Fibroblast of skin of back (primary cell): ENCODE measurements around the gene ZP1.

ENCODE experiments used
- DNase-seq: peaks from one replicate; pipeline ENCODE4 v3.0.0-alpha.2; 2013

ZP1 gene

DNA sequence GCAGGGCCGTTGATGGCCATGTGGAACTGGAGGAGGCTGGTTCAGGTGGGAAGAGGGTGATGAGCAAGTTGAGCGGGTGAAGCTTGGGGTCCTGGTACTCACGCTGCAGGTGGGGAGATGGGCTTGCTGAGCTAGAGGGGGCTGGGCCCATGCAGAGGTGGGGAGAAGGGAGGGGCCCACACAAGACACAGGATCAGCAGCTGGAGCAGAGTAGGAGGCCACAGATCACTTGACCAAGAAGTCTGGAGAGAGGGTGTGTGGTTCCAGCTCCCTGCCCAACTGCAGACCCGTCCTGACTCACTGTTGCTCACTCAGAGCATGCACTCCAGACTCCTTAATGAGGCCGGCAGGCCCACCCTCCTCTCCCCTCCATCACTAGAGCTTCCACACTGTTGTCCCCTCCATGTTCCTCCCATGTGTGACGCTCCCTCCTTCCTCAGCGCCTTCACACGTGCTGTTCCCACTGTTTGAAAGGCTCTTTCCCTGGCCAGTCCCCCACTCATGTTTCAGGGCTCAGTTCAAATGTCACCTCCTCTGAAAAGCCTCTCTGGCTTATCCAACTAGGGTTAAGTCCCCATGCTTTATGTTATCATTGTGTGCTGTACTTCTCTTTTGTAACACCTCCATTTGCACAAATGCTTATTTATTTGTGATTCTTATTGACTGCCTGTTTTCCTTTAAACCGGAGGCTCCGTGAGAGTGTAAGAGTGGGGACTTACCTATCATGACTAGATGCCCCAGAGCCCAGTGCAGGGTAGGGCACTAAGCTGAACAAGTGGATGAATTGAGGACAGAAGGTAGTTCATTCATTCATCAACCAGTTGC lies 23.1 kb upstream of the ZP1 start:
- no peak for DNase-seq

DNA sequence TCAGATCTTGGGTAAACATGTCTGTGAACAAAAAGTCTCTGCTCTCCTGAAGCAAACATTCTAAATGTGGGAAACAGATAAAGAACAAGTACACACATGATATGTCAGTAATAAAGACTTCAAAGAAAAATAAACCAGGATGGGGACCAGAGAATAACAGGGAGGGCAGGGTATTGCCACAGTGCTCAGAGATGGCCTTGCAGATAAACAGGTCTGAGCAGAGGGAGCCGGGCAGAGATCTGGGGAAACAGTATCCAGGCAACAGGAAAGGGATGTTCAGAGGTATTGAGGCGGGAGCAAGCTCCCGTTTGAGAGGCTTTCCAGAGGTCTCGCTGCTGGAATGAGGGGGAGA lies 22.5 kb upstream of the ZP1 start:
- no peak for DNase-seq

DNA sequence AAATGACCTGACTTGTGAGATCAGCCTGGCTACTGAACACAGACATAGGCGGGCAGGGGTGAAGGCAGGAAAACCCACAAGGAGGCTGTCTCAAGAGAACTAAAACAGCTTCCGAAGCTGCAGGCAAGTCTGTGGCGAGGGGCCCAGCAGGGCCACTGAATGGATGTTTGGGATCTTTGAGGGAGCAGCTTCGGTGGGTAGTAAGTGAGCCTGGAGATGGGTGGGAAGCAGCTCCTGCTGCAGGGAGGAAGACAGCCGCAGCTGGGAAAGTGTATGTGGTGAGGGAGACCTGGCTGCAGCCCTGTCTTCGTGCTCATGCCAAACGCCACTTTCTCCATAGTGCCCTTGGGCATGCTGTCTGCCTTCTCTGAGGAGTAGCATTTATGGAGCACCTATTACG lies 22.0 kb upstream of the ZP1 start:
- DNase-seq: no peak

DNA sequence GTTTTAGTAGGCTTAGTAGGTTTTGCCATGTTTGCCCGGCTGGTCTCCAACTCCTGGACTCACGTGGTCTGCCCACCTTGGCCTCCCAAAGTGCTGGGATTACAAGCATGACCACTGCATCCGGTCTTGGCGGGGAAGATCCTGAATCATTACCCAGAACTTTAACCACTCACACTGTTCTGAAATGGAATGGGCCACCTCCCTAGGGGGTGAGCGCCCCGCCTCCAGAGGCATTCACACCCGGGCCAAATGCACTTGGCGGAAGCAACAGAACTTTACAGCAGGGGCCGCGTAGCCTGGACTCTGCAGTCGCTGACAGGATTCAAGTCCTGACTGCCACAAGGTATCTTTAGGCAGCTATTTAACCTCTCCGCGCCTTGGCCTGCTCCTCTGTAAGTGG lies 20.1 kb upstream of the ZP1 start:
- no peak for DNase-seq

DNA sequence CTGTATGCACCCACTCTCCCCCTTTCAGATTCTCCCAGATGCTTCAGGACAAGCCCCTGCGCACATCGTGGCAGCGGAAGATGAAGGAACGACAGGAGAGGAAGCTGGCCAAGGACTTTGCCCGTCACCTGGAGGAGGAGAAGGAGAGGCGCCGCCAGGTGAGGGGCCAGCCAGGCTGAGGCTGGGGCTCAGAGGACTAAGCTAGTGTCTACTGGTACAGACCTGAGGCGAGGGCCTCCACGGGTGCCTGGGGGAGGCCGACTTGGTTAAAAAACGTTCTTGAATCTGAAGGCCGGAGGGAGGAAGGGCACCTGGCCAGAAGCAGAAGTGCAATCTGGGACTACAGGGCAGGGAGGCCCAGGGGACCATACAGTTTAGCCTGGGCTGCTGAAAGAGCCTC lies 19.4 kb upstream of the ZP1 start:
- no peak for DNase-seq

DNA sequence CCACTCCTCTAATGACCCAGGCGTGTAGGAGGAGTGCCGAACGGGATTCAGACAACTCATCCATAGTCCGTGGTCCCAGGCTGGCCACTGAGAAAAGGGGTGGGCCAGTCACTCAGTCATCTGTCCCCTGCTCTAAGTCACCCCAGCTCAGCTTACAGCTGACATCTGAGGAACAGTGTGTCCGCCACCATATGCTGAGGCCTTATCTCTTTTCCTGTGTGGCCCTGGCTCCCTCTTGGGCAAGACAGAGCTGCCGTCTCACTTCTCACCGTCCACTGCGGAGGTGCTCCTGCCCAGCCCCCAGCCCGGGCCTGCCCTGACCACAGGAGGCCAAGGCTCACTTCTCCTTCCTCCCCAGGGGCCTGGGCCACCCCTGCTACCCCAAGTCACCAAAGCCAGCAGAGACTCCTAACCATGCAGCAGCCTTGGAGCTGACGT lies 18.6 kb upstream of the ZP1 start:
- DNase-seq: no peak

DNA sequence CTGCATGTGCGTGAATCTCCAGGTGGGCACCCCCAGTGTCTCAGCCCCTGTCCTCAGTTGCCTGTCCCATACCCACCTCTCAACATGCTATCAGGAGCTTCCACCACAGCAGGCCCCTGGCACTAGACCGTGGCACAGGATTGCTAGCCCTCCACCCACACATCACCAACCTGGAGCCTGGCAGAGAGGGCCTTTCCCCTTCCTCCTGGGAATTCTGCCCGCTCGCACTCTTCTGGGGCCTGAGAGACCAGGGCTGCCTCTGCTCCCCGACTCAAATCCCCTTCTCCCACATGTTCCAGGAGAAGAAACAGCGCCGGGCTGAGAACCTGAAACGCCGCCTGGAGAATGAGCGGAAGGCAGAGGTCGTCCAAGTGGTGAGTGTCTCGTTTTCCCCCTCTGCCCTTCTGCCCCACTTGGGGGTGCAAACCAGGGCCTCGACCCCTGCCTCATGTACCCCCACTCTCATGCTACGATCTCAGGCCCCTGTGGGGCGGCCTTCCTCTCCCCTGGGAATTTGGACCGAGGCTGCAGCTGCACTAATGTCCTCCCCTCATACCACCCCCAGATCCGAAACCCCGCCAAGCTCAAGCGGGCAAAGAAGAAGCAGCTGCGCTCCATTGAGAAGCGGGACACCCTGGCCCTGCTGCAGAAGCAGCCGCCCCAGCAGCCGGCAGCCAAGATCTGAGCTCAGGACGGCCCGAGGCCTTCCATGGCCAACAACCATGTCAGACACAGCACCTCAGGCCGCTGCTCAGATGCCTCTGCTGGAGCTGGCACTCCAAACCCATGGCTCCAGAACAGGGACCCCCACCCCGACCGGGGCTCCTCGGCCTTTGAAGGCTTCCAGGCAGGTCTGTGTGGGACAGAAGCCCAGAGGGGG lies 17.5 kb upstream of the ZP1 start:
- DNase-seq: no peak

DNA sequence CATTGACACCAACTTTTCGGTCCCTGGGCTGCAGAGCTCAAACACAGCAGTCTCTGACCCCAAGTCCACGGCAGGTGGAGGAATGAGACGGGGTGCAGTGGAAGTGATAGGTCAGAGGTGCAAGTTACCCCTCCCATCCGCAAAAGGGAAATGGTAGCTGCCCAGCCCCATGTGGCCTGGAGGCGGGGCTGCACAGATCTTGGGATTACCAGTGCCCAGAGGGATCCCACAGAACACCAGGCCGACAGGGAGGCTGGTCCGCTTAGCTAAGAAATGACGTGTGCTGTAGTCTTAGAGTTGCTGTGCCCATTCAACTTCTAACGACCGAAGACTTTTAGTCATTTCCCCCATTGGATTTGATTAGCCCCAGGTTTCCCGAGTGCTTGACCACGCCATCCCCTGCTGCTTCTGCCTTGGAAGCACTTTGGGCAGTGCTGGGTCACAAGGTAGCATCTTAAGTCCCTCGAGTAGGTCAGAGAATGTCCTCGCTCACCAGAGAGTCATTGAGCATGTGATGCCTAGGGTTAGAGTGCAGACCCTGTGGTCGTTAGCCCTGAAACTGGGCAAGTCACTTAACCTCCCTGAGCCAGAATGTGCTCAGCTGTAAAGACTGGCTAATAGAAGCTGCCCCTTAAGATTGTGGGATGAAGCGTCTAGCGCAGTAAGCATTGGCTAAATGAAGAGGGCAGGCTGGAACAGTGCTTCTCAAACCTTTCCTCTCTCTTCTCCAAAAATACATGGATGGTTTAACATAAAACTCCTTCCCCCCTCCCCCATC lies 15.8 kb upstream of the ZP1 start:
- DNase-seq: no peak

DNA sequence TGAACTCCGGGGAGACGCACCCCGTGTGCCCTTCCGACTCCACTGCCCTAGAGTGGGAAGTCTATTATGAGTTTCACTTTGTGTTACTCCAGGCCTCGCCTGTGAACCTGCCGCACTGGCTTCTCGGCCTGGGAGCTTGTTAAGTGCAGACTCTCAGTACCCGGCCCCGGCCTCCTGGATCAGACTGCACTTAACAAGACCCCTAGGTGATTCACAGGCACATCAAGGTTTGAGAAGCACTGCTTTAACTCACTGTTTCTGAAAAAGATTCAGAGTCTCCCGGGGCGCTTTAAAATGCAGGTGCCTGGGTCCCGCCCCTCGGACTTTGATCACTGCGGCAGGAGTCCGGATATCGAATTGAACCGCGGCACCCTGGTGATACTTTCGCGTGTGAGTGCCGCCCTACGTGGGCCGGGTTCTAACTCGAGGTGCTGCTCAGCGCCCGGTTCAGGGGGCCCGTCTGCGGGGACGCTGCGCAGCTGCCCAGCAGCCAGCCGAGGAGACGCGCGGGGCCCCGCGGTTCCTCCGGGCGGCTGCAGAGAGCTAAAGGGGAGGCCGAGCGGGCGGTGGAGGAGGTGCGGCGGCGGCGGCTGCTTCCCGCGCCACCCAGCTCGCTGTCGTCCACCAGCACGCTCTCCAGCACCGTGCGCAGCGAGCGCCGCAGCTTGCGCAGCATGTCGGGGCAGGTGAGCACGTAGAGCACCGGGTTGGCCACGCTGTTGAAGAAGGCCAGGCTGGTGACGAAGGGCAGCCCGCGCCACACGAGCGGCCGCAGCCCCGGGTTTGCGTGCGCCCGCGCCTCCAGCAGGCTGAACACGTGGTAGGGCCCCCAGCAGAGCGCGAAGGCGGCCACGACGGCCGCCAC lies 15.0 kb upstream of the ZP1 start:
- no peak for DNase-seq

DNA sequence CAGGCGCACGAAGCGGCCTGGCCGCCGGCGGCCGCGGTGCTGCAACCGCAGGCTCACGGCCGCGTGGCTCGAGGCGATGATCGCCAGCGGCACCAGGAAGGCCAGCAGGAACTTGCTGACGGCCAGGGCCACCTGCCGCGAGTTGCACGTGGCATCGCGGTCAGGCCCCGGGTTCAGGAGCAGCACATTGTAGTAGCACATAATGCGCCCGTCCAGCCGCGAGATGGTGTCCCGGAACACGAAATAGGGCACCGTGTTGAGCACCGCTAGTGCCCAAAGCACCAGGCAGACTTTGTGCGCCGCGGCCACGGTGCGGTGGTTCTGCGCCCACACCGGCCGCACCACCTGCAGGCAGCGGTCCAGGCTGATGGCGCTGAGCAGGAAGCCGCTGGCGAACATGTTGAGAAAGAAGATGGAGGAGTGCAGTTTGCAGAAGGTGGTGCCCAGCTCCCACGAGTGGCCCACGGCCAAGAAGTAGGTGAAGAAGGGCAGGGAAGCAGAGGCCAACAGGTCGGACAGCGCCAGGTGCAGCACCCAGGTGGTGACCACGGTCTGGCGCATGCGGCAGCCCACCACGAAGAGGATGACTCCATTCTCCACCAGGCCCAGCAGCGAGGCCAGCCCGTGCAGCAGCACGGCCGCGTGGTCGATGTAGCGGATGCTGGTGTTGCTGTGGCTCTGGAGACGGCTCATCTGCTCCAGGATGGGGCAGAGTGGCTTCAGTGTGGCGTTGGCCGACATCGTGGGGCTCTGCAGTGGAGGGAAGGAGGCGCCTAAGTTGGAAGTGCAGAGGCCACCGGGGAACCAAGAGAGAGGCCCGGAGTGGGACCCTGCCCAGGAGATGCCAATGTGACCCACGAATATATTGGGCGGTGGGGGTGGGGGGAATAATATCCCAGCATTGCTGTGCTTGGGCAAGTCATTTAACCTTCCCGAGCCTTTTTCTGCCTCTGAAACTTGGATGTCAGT lies 14.1 kb upstream of the ZP1 start:
- DNase-seq: no peak

DNA sequence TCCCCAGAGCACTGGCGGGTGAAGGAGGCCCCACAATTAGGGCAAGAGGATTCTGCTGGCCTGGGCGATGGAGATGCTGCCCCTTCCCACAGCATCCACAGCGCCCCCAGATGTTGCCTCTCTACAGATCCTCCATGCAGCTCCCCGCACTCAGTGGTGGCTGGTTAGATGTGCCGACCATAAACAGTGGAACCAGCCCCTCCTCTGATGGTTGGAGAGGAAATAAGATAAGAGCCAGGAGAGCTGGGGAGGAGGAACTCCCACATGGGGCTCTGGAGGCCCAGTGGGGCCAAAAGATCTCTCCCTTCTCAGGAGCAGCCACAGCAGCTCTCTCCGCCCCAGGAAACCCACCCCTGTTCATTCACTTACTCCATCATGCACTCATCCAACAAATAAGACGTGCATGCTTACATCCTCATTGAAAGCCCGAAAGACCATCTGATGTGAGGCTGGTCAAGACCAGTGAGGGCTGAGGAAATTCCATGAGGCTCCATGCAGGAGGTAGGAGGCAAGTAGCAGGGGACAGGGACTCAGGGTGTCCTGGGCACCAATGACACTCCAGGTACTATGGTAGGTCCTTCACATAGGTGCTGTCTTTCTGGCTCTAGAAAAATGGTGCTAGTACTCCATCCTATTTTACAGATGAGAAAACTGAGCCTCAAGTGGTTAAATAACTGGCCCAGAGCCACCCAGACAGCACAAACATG lies 13.0 kb upstream of the ZP1 start:
- DNase-seq: no peak

DNA sequence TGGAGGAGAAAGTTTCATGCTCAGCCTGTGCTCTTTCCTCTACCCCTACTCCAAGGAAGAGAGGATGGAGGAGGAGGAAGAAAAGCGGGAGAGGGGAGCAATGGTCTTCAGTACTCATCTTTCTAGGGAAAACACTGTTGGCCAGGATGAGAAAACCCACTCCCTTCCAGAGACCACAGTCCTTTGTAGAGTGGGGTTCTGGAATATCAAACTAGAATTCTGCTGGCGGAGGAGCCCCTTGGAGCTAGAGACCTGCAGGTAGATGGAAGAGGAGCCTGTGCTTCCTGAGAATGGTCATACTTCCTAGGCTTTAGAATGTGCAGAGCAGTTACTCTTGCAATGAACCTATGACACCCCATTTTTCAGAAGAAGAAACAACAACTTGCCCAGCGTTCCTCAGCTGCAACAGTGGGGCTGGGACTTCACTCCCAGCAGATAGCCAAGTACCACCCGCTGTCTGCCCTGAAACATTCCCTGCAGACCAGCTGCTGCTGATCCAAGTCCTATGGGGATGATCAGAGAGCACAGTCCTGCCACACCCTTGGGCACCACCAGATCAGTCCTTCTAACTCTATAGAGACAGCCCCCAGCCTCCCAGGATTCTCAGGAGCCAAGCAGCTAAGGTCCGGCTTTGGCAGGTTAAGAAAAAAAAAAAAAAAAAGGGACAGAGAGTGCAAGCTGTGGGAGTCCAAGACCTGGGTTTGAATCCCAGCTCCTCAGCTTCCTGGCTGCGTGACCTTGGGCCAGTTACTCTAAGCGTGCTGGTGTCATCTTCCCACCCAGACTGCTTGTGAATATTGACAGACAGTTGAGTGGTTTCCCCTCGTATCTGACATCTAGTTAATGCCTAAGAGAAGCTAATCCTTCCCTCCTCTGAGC lies 12.3 kb upstream of the ZP1 start:
- no peak for DNase-seq

DNA sequence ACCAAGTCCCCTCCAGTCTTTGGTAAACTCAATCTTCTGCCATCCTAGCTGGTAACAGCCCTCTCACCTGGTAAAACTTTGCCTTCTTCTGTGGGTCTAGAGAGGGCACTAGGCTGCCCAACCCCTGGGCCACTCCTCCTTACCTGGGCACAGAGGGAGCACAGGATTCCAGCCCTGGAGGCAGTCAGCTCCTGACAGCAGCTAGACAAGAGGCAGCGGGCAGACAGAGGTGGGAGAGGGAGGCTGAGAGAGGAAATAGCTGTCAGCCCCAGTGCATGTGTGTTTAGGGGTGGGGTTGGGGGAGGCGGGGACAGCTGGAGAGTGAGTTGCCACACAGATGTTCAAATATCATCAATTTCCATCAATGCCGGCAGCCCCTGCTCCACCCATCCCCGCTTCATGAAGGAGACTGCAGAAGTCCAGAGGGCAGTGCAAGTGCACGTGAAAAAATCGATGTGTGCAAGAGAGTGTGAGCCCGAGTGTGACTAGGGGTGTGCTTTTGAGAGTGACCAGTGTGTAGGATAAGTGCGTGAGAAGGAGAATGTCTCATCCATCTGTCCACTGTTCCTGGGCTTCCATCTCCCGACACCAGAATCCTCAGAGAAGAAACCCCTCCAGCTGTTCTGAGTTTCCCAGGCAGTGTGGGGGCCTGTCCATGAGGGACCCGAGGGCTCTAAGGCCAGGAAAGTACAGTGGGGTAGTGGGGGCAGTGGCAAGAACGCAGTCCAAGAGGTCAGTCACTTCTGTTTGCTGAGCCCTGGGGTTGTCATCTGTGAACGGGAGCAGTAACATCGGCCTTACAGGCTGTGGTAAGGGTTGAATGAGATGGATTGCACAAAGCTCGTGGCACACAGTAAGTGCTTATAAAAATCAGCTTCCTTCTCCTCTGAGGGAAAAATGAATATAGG lies 11.4 kb upstream of the ZP1 start, which contains the start of gene PTGDR2:
PTGDR2 (minus strand) TSS at position 225 of the 908 bp plus-strand sequence. CDS start 2,228 bp downstream, outside the sequence.
- no peak for DNase-seq

DNA sequence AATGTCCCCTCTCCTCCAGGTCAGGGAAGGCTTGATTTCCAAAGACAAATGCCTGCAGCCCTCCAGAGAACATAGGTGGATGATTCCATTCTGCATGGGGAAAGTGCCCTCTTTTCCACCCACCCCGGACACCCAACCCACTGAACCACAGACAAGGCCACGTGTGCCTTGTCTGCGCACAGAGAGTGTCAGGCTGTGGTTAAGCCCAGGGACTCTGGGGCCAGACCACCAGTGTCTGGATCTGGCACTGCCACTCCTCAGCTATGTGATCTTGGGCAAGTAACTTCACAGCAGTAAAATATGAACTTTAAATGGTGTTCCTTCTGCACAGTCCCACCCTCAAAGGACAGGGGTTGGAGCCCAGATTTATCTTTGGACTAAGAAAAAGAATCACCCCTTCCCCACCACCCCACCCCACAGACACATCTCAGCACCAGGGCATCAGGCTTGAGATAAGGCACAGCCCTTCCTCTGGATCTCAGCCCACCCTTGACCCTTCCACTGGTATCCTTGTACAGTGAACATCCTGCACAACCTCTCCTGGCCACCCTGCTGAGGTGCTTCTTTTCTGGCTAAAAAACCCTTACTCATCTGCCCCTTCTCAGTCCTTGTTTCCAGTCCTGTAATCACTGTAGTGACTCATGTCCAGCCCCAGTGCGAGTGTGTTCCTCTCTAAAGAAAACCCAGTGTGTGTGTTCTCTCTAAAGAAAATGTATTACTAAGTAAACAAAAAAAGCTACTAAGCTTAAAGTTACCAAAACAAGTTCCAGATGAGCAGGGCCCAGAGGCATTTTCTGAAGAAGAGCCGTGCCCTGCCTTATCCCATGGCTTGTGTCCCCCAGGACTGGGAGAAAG lies 9.7 kb upstream of the ZP1 start:
- DNase-seq: peak; percentile 79

DNA sequence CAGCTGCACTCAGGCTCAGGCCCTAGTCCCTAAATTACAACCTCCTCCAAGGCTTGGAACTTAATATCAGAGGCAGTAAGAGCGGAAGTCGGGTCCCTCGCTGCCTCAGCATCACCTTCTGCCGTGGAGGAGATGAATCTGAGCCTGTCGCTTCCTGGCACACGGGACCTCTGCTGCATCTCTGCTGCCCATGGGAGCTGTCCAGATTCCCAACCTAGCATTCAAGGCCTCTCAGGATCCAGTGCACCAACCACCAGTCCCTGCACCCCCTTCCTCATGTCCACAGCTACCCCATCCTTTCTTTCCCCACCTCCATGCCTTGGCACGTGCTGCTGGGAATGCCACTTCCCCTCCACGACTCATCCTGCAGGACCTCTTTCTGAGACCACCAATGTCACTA lies 9.1 kb upstream of the ZP1 start:
- no peak for DNase-seq

DNA sequence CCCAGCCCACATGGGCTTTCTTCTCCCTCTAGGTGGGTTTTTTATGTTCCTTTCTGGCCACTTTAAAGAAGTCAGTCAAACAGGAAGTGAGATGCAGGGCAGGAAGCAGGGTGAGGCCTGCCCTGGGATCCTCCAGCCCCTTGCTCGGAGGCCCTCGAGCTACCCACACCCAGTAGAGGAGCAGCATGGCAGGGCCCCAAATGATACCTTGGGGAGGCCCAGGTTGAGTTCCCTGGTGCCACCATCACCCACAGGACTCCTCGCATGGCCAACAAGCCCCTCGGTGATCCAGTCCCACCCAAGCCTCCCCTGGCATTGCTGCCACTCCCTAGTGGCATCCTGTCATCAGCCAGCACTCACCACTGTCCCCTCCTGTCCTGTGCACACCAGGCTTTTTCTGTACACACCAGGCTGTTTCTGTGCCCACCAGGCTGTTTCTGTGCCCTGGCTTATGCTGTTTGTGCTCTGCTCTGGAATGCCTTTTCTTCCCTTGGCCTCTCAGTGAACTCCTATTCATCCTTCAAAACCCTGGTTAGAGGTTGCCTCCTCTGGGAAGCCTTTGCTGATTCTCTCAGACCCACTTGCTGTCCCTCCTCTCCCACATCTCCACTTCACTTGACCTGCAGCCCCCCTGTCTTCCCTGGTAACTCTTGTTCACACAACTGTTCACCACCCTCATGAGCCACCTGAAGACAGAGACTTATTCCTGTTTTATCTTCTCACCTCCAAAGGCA lies 8.4 kb upstream of the ZP1 start:
- no peak for DNase-seq
